Peyer's patch (tissue), 4 donors: ENCODE data around the gene RELL1. TPM values are rescaled to one million over a fixed set of nuclear protein-coding genes. Genes with fewer than 3 reads are reported as not detected.

ENCODE experiments used
- DNase-seq, 3 donors: peaks; one replicate each; pipeline ENCODE4 v3.0.0-alpha.2; 2017 to 2019
- H3K27ac ChIP-seq, 4 donors: fragments of 200-600 bp; sonication (generic); one replicate each; pipeline ENCODE4 v1.5.1; 2016 to 2019
- H3K27me3 ChIP-seq, 2 donors: fragments of 200-600 bp; sonication (generic); one replicate each; pipeline ENCODE4 v1.5.1; 2019
- H3K36me3 ChIP-seq, 3 donors: fragments of 200-600 bp; sonication (generic); one replicate each; pipeline ENCODE4 v1.5.1; 2016 to 2019
- H3K4me1 ChIP-seq, 4 donors: fragments of 200-600 bp; sonication (generic); one replicate each; pipeline ENCODE4 v1.5.1; 2016 to 2019
- H3K4me3 ChIP-seq, 4 donors: fragments of 200-600 bp; sonication (generic); 1 replicate in 3 of 4; 2 replicates in 1 of 4; pipeline ENCODE4 v1.5.1; 2016 to 2019; ENCODE audit warnings: mild to moderate bottlenecking in 1 of 4
- H3K9me3 ChIP-seq, 4 donors: fragments of 200-600 bp; sonication (generic); one replicate each; pipeline ENCODE4 v1.5.1; 2016 to 2019; ENCODE audit warnings: mild to moderate bottlenecking in 1 of 4
- CTCF ChIP-seq, 6 experiments: fragments of 450-650 bp in 4 of 6; fragments of 200-600 bp in 2 of 6; sonication (generic) in 1 of 6; IDR thresholded peaks; one replicate each; pipeline ENCODE4 v1.5.1; 2017 to 2019; ENCODE audit warnings: antibody characterized with exemption in 6 of 6, mild to moderate bottlenecking in 3 of 6, moderate library complexity in 1 of 6
- POLR2A ChIP-seq, 2 donors: fragments of 450-650 bp; IDR thresholded peaks; one replicate each; pipeline ENCODE4 v1.5.1; 2017; ENCODE audit warnings: antibody characterized with exemption in 2 of 2, mild to moderate bottlenecking in 2 of 2, moderate library complexity in 2 of 2
- total RNA-seq, 4 donors: library from RNA; depleted of rRNA; stranded (reverse); fragments of >200 nt; gene quantifications; one replicate each; pipeline ENCODE4 v1.1.0, GENCODE V29; 2016

Gene RELL1
- total RNA-seq, 4 donors from 2014 or later: 43.2 to 76.2 (median 55.8) TPM

- TF ChIP-seq CTCF (IDR thresholded peaks at IDR 0.05) (no peak), POLR2A (IDR thresholded peaks at IDR 0.05) (peak; percentile 89 to 92)
- H3K27ac ChIP-seq: peak overlapping the region in 3 of 4 donors; percentile 85 to 95 (median 88)
These were observed 102.1 kb downstream of the RELL1 start for GRCh38 chr4:37584071-37584470.

GRCh38 chr4:37573566-37573965 is 112.6 kb downstream of the RELL1 start:
- H3K4me1 ChIP-seq: no peaks in the 10 kb centered on the region
- H3K4me3 ChIP-seq: no peak overlapping the region
- H3K27ac ChIP-seq: no peak overlapping the region
- no peaks in the 10 kb centered on the region for H3K36me3 ChIP-seq
- no peak for TF ChIP-seq CTCF (IDR thresholded peaks at IDR 0.05)
- no peak for TF ChIP-seq POLR2A (IDR thresholded peaks at IDR 0.05)
- no peak for DNase-seq
- no peaks in the 10 kb centered on the region for H3K27me3 ChIP-seq
- no peaks in the 10 kb centered on the region for H3K9me3 ChIP-seq

More at GRCh38 chr4:37584071-37584470, 102.1 kb downstream of the RELL1 start:
- Histone ChIP-seq H3K9me3 (peaks cover 0 to 13% (median 1%) of the 10 kb centered on the region in 4 donors), H3K4me1 (no peaks in the 10 kb centered on the region), H3K36me3 (peaks cover 0 to 8% (median 0%) of the 10 kb centered on the region in 3 donors), H3K27me3 (no peaks in the 10 kb centered on the region), H3K4me3 (peak overlapping the region in 3 of 4 donors; percentile 28 to 62 (median 50))
- peak in 2 of 3 donors; percentile 80 to 88 for DNase-seq

- Histone ChIP-seq H3K36me3 (no peaks in the 10 kb centered on the region), H3K27ac (peak overlapping the region in 1 of 4 donors; percentile 88), H3K9me3 (no peaks in the 10 kb centered on the region), H3K4me1 (no peaks in the 10 kb centered on the region), H3K27me3 (no peaks in the 10 kb centered on the region), H3K4me3 (no peak overlapping the region)
- no peak for TF ChIP-seq POLR2A (IDR thresholded peaks at IDR 0.05)
- TF ChIP-seq CTCF (IDR thresholded peaks at IDR 0.05): peak in 1 of 6 experiments; percentile 14
- DNase-seq: peak in 2 of 3 donors; percentile 71 to 78
These were observed 117.7 kb downstream of the RELL1 start for GRCh38 chr4:37568489-37568888.

- TF ChIP-seq CTCF (IDR thresholded peaks at IDR 0.05) (no peak), POLR2A (IDR thresholded peaks at IDR 0.05) (no peak)
- Histone ChIP-seq H3K27ac (peak overlapping the region in 2 of 4 donors; percentile 55 to 88), H3K4me1 (no peaks in the 10 kb centered on the region), H3K27me3 (no peaks in the 10 kb centered on the region), H3K36me3 (no peaks in the 10 kb centered on the region), H3K9me3 (no peaks in the 10 kb centered on the region), H3K4me3 (no peak overlapping the region)
- DNase-seq: no peak
These were observed 118.3 kb downstream of the RELL1 start for GRCh38 chr4:37567836-37568235.

GRCh38 chr4:37562592-37562991 is 123.6 kb downstream of the RELL1 start:
- no peaks in the 10 kb centered on the region for H3K36me3 ChIP-seq
- H3K9me3 ChIP-seq: no peaks in the 10 kb centered on the region
- no peak overlapping the region for H3K27ac ChIP-seq
- TF ChIP-seq POLR2A (IDR thresholded peaks at IDR 0.05) (no peak), CTCF (IDR thresholded peaks at IDR 0.05) (no peak)
- H3K4me3 ChIP-seq: no peak overlapping the region
- no peaks in the 10 kb centered on the region for H3K27me3 ChIP-seq
- H3K4me1 ChIP-seq: no peaks in the 10 kb centered on the region
- no peak for DNase-seq

- no peak for TF ChIP-seq CTCF (IDR thresholded peaks at IDR 0.05)
- TF ChIP-seq POLR2A (IDR thresholded peaks at IDR 0.05): no peak
- no peak for DNase-seq
- Histone ChIP-seq H3K36me3 (no peaks in the 10 kb centered on the region), H3K27ac (no peak overlapping the region), H3K4me1 (no peaks in the 10 kb centered on the region), H3K27me3 (no peaks in the 10 kb centered on the region), H3K9me3 (no peaks in the 10 kb centered on the region), H3K4me3 (no peak overlapping the region)
These were observed 124.4 kb downstream of the RELL1 start for GRCh38 chr4:37561803-37562207.
